EH (cell line): ENCODE results near the gene RUFY3.
"Not testable (repeated sequence)": the region's sequence is repeated elsewhere in the genome, so short reads cannot be mapped to it uniquely, and the experiment has no call there.

Source experiments
- DNase-seq: peaks from one replicate; pipeline ENCODE4 v3.0.0-alpha.2; 2015; ENCODE audit warnings: low read depth

The RUFY3 gene

GRCh38 chr4:70735915-70736314 lies 14.2 kb downstream of the RUFY3 start:
- peak; percentile 76 for DNase-seq

DNA sequence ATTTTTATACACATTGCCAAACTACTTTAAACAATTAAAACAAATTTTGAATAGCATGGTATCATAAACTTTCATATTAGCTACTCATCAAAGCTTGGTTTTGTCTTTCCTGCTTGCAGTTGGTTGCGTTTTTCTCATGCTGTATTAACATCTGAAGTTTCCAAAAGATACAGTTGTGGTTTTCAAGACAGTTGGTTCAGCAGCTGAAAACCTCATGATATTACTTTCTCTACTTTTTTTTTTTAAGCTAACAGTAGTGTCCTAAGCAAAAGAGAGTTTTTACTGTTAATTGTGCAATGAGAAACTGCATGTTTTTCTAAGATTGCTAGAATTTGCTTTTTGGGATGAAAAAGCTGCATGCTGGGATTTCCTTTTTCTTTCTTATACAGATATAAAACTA lies 15.2 kb downstream of the RUFY3 start:
- no peak for DNase-seq

GRCh38 chr4:70737409-70737808 lies 15.6 kb downstream of the RUFY3 start:
- no peak for DNase-seq

GRCh38 chr4:70739496-70740337 lies 18.0 kb downstream of the RUFY3 start:
- DNase-seq: no peak

DNA sequence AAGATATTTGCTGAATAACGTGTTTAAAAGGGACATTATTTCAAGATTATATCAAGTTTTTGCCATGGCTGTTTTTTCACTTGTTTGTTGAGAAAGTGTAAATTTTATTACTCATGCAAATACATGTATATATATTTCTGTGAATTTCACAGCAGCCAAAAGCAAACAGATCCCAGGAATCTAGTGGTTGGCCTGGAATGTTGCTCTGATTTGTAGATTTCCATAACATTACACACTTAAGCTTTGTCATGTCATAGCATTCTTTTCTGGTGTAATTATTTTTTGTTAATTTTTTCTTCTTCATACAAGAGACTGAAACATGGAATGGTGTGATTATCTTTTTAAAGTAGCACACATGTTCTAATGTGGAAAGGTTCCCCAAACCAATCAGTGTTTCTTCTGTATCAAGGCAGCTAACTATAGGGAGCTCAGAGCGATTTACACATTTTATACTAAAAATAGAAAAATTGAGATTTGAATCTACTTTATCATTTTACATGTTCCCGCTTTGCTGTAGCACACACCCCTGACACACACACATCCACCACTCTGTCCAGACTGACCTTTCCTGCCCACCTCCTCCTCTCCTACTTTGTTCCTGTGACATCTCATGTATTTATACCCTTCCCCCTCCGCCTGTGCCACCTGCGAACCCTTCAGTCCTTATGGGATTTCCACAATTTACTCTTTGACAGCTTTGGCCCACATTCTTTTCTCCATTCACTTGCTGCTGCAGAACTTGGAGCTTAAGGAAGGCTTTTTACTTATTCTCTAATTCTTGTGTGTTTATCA lies 20.3 kb downstream of the RUFY3 start:
- DNase-seq: peak; percentile 67

DNA sequence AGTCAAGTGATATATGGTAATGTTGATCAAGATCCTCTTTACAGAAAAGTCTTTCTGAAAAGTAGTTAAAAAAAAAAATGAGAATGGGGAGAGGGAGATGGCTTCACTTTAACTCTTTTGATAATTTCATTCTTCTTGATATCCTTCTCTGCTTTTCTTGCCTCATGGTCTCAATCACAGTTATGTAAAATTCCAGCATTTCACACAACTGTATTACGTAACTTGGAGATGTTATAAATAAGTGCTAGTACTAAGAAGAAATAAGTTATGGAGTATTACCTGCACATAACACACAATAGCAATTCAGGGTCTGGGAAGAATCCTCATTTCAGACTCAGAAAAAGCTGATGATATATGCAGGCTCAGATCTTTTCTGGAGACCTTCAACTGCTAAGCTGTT lies 22.0 kb downstream of the RUFY3 start:
- no peak for DNase-seq

DNA sequence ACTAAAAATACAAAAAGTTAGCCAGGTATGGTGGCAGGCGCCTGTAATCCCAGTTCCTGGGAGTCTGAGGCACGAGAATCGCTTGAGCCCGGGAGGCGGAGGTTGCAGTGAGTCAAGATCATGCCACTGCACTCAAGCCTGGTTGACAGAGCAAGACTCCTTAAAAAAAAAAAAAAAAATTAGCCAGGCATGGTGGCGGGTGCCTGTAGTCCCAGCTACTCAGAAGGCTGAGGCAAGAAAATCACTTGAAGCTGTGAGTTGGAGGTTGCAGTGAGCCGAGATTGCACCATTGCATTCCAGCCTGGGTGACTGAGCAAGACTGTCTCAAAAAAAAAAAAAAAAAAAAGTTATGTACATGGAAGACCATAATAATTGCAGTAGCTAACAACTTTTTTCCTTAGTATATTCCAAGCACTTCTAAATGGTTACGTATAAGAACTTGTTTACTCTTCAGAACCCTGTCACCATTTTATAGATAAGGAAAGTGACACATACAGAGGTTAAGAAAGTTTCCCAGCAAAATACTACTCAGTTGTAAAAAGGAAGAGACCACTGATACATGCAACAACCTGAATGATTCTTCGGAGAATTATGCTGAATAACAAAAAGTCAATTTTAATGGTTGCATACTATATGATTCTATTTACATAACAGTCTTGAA lies 24.5 kb downstream of the RUFY3 start:
- peak; percentile 81 for DNase-seq

- peak; percentile 56 for DNase-seq
Measured at GRCh38 chr4:70747874-70748273, 26.1 kb downstream of the RUFY3 start.

DNA sequence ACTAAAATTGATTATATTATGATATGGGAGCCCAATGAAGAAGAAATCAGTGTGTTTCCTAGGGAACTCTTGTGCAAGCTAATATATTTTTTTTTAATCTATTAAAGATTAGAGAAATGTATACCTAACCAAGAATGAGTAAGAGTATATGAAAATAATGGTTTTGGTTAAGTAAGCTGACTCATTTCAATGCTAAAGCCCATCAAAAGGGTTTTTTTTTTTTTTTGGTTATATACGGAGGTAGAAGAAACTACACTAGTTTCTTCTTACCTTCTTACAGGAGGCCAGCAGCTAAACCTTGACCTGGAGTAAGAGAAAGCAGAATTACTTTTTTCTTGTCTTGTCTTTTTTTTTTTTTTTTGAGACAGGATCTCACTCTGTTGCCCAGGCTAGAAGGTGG lies 27.5 kb downstream of the RUFY3 start:
- no peak for DNase-seq

DNA sequence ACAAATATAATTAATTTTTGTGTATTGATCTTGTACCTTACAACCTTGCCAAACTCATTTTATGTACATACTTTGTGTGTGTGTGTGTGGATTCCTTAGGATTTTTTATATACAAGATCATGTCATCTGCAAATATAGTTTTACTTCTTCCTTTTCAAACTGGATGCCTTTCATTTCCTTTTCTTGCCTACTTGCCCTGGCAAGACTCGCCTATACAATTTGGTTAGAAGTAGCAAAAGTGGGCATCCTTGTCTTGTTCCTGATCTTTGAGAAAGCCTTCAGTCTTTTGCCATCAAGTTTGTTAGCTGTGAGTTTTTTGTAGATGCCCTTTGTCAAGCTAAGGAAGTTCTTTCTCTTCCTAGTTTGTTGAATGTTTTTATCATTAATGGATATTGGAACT lies 30.5 kb downstream of the RUFY3 start:
- DNase-seq: no peak

DNA sequence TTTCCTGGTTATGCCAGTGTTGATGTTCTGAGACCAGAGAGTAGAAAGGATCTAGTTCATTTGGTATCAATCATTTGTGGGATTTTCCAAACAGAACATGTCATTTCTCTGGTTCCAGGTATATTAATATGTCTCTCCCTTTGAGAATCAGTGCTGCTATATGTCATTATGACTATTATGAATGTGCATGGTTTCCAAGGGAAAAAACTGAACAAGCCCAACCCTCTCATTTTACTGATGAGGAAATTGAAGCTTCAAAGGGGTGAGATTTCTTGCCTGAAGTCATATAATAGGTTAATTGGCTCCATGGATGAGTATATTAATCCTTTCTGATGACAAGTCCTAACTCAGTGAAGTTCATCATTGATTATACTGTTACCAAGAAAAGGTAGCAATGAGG lies 31.9 kb downstream of the RUFY3 start:
- DNase-seq: no peak

- no peak for DNase-seq
Measured at GRCh38 chr4:70754470-70754869, 32.7 kb downstream of the RUFY3 start.

- DNase-seq: peak; percentile 15
Measured at GRCh38 chr4:70754990-70755688, 33.4 kb downstream of the RUFY3 start.

- peak; percentile 35 for DNase-seq
Measured at GRCh38 chr4:70759126-70759525, 37.4 kb downstream of the RUFY3 start.

DNA sequence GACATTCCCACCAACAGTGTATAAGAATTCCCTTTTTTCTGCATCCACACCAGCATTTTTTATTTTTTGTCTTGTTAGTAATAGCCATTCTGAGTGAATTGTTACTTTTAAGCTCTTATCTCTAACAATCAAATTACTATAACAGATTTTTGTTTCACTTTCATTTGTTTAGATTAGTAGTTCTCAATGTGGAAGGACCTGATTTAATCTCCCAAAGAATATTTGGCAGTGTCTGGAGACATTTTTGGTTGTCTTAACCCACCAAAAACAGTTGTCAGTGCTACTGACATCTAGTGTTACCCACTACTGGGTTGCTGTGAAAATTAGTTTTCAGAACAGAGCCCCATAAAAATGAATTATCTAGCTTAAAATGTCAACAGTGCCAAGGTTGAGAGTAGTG lies 37.9 kb downstream of the RUFY3 start:
- peak; percentile 44 for DNase-seq

GRCh38 chr4:70760662-70761061 lies 38.9 kb downstream of the RUFY3 start:
- no peak for DNase-seq

GRCh38 chr4:70761276-70761816 lies 39.6 kb downstream of the RUFY3 start:
- peak; percentile 44 for DNase-seq

- DNase-seq: no peak
Measured at GRCh38 chr4:70765368-70765767, 43.6 kb downstream of the RUFY3 start.

DNA sequence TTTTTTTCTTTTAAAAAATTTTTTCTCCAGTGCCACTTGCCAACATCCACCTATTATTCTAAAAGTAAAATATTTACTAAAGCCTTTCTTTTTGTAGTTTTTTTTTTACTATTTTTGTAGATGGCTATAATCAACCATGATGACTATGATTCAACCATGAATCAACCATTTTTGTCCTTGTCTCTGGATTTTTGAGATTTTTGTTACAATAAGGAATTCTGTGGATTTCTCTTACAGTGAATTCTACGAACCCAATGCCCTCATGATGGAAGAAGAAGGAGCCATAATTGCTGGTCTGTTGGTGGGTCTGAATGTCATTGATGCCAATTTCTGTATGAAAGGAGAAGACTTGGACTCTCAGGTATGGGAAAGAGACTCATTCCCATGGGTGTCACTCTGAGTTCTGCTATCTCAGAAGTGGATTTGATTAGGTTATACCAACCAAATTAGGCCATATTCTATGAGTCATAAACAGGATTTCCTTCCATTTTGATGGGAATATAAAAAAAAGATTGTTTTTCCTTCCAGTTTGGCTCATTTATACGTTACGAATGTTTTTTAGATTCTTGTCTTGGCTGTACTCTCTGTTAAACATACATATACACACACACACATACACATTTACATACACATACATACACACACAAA lies 46.7 kb downstream of the RUFY3 start:
- peak; percentile 71 for DNase-seq

DNA sequence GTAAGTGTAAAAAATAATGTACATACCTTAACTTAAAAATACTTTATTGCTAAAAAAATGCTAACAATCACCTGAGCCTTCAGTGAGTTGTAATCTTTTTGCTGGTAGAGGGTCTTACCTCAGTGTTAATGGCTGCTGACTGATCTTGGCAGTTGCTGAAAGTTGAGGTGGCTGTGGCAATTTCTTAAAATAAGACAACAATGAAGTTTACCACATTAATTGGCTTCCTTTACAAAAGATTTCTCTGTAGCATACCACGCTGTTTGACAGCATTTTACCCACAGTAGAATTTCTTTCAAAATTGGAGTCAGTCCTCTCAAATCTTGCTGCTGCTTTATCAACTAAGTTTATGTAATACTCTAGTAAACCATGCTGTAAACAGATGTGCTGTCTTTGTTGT lies 47.6 kb downstream of the RUFY3 start:
- not testable (repeated sequence) for DNase-seq

- no peak for DNase-seq
Measured at GRCh38 chr4:70772929-70773555, 51.3 kb downstream of the RUFY3 start.
